K562 (cell line): ENCODE results near the gene FTH1. TPM values are rescaled to one million over a fixed set of nuclear protein-coding genes. Genes with fewer than 3 reads are reported as not detected.

Source experiments
- ERF ChIP-seq: fragments of 450-650 bp; formaldehyde crosslinking; IDR thresholded peaks from 2 replicates; pipeline ENCODE4 v1.4.0; 2020; ENCODE audit warnings: mild to moderate bottlenecking, mixed read lengths
- ESRRA ChIP-seq: fragments of 450-650 bp; IDR thresholded peaks from 2 replicates; pipeline ENCODE4 v1.6.1; 2014; ENCODE audit warnings: low read depth, mild to moderate bottlenecking, moderate library complexity, borderline replicate concordance
- EZH2 ChIP-seq: IDR thresholded peaks from 2 replicates; pipeline ENCODE4 v1.6.1; 2012; ENCODE audit warnings: low read depth, mild to moderate bottlenecking, inconsistent platforms, low read length, borderline replicate concordance
- FOXK2 ChIP-seq, 2 experiments: fragments of 450-650 bp; IDR thresholded peaks in 1 of 2; conservative IDR thresholded peaks in 1 of 2; 2 replicates each; pipeline ENCODE4 v1.6.1; 2016; ENCODE audit warnings: low read depth in 2 of 2, mild to moderate bottlenecking in 1 of 2
- KAT8 ChIP-seq: fragments of 450-650 bp; IDR thresholded peaks from 2 replicates; pipeline ENCODE4 v1.6.1; 2016; ENCODE audit warnings: low read depth, mild to moderate bottlenecking
- KHSRP ChIP-seq: fragments of 450-650 bp; IDR thresholded peaks from 2 replicates; pipeline ENCODE4 v1.6.1; 2017
- NBN ChIP-seq: fragments of 450-650 bp; IDR thresholded peaks from 2 replicates; pipeline ENCODE4 v1.6.1; 2016; ENCODE audit warnings: low read depth, mild to moderate bottlenecking
- NONO ChIP-seq, 2 experiments: fragments of 200-400 bp in 1 of 2; fragments of 450-650 bp in 1 of 2; formaldehyde crosslinking in 1 of 2; IDR thresholded peaks; 2 replicates each; pipeline ENCODE4 v1.6.1; 2017; ENCODE audit warnings: low read depth in 2 of 2, mild to moderate bottlenecking in 2 of 2, moderate library complexity in 2 of 2, low read length in 1 of 2
- RUNX1 ChIP-seq: sonication (generic); IDR thresholded peaks from 2 replicates; pipeline ENCODE4 v1.6.1; 2016; ENCODE audit warnings: antibody characterized with exemption, low read depth
- SMAD3 ChIP-seq: fragments of 450-650 bp; formaldehyde crosslinking; conservative IDR thresholded peaks from 2 replicates; pipeline ENCODE4 v1.4.0; 2020; ENCODE audit warnings: mild to moderate bottlenecking
- TARDBP ChIP-seq: fragments of 450-650 bp; IDR thresholded peaks from 2 replicates; pipeline ENCODE4 v1.6.1; 2016
- ZNF347 ChIP-seq: fragments of 450-650 bp; formaldehyde crosslinking; IDR thresholded peaks from 2 replicates; pipeline ENCODE4 v1.4.0; 2020; ENCODE audit warnings: low read depth, mild to moderate bottlenecking, moderate library complexity
- ZNF551 ChIP-seq: fragments of 250-450 bp; sonication (Bioruptor Pico); IDR thresholded peaks from 2 replicates; pipeline ENCODE4 v1.5.0; 2021; ENCODE audit warnings: mild to moderate bottlenecking, moderate library complexity
- ZNF57 ChIP-seq: fragments of 450-650 bp; formaldehyde crosslinking; IDR thresholded peaks from 2 replicates; pipeline ENCODE4 v1.4.0; 2020; ENCODE audit warnings: mild to moderate bottlenecking, moderate library complexity
- polyA plus RNA-seq, 8 experiments: library from polyadenylated mRNA; depleted of rRNA in 4 of 8; stranded (reverse) in 5 of 8; unstranded in 3 of 8; fragments of >200 nt; fragmentation: Nextera tagmentation in 2 of 8; fragmentation: Illumina TruSeq in 1 of 8; extraction: Ambion mirVana in 2 of 8; extraction: Trizol in 1 of 8; gene quantifications; 2 replicates each; pipeline versions ENCODE4 v1.2.1 to v1.2.3, GENCODE V29; 2011 to 2014; ENCODE audit warnings: inconsistent platforms in 1 of 8, missing spikeins in 1 of 8
- total RNA-seq, 7 experiments: library from RNA; depleted of rRNA in 6 of 7; stranded (reverse); fragments of >200 nt in 6 of 7; fragmentation: Illumina TruSeq in 2 of 7; extraction: Trizol in 2 of 7; gene quantifications; 2 replicates each; pipeline versions ENCODE4 v1.2.1 to v1.2.3, GENCODE V29; 2011 to 2021; ENCODE audit warnings: low replicate concordance in 1 of 7
- TF ChIP-seq, protein P1 (sequence below): fragments of 250-450 bp; sonication (Bioruptor Pico); IDR thresholded peaks from 2 replicates; pipeline ENCODE4 v1.5.0; 2021; ENCODE audit warnings: mild to moderate bottlenecking, moderate library complexity
- TF ChIP-seq, protein P2 (sequence below): fragments of 250-450 bp; sonication (Bioruptor Pico); IDR thresholded peaks from 2 replicates; pipeline ENCODE4 v1.5.0; 2021; ENCODE audit warnings: mild to moderate bottlenecking, borderline replicate concordance
- TF ChIP-seq, protein P3 (sequence below): fragments of 250-450 bp; sonication (Bioruptor Pico); IDR thresholded peaks from 2 replicates; pipeline ENCODE4 v1.4.0; 2020; ENCODE audit warnings: mild to moderate bottlenecking, moderate library complexity
- TF ChIP-seq, protein P4 (sequence below): fragments of 450-650 bp; formaldehyde crosslinking; IDR thresholded peaks from 2 replicates; pipeline ENCODE4 v1.4.0; 2020; ENCODE audit warnings: mild to moderate bottlenecking, moderate library complexity
- TF ChIP-seq, protein P5 (sequence below): fragments of 450-650 bp; IDR thresholded peaks from 2 replicates; pipeline ENCODE4 v1.6.1; 2016; ENCODE audit warnings: low read depth, mild to moderate bottlenecking, moderate library complexity

FTH1 gene
- total and polyA plus RNA-seq, 9 of the 15 experiments (the other 6 are each of a cell fraction or from before 2014, with no cell fraction given) = 370 to 3,146 (median 802) TPM

DNA sequence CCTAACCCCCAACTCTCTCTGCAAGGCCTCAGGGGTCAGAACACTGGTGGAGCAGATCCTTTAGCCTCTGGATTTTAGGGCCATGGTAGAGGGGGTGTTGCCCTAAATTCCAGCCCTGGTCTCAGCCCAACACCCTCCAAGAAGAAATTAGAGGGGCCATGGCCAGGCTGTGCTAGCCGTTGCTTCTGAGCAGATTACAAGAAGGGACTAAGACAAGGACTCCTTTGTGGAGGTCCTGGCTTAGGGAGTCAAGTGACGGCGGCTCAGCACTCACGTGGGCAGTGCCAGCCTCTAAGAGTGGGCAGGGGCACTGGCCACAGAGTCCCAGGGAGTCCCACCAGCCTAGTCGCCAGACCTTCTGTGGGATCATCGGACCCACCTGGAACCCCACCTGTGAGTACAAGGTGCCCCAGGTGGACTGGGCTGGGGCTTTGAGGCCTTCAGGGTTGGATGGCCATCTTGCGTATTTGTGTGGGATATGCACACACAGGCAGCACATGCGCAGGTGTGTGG lies 17.3 kb downstream of the FTH1 start, which contains the start of gene BEST1 (continued):
- TF ChIP-seq, protein P1, sequence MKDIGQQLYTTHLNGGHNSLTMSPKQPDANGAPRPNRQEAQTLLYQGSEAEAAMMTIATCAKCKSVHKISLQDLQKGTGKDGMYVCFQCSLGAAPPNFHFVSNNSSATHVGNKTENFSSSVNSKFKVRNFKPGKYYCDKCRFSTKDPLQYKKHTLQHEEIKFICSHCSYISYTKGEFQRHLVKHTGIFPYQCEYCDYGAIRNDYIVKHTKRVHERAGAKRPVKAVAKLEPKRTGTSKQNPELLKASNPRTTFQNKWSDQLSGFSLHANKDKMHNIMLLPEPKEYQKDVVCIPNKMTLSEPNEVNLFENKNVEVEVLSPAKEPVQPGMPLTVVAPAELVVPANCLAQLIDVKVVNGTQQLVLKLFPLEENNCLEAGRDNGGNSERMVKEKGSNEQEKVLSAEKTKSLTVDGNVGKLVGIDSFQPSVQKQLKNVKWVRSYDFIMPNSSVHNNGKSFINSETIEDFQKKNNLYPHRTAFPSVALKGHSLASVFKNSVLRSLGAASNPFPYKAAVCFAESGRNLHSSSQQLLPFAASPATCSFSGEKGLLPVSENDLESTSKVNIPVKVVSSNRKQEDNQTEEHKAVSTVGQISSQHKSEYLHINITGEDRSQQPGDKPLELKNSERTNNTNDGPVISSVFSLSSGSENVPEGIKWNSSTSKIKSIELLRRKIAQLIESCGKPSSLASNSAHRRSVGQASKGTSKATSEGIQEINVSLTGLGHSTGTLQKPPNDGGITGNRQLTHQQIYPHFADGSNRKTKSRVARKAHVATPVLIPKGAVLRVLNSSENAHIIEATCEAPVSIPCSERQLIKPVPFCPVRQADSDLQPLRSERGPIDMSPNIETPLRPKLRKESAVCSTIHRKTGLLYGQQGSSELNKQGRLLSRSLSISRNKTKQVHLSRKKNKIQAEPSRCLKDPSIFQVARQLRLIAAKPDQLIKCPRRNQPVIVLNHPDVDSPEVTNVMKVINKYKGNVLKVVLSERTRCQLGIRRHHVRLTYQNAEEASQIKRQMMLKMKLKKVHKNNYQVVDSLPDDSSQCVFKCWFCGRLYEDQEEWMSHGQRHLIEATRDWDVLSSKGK (CRISPR knock-in tag) = no peak
- TF ChIP-seq, protein P2, sequence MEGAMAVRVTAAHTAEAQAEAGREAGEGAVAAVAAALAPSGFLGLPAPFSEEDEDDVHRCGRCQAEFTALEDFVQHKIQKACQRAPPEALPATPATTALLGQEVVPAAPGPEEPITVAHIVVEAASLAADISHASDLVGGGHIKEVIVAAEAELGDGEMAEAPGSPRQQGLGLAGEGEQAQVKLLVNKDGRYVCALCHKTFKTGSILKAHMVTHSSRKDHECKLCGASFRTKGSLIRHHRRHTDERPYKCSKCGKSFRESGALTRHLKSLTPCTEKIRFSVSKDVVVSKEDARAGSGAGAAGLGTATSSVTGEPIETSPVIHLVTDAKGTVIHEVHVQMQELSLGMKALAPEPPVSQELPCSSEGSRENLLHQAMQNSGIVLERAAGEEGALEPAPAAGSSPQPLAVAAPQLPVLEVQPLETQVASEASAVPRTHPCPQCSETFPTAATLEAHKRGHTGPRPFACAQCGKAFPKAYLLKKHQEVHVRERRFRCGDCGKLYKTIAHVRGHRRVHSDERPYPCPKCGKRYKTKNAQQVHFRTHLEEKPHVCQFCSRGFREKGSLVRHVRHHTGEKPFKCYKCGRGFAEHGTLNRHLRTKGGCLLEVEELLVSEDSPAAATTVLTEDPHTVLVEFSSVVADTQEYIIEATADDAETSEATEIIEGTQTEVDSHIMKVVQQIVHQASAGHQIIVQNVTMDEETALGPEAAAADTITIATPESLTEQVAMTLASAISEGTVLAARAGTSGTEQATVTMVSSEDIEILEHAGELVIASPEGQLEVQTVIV (CRISPR knock-in tag) = no peak
- TF ChIP-seq, protein P3, sequence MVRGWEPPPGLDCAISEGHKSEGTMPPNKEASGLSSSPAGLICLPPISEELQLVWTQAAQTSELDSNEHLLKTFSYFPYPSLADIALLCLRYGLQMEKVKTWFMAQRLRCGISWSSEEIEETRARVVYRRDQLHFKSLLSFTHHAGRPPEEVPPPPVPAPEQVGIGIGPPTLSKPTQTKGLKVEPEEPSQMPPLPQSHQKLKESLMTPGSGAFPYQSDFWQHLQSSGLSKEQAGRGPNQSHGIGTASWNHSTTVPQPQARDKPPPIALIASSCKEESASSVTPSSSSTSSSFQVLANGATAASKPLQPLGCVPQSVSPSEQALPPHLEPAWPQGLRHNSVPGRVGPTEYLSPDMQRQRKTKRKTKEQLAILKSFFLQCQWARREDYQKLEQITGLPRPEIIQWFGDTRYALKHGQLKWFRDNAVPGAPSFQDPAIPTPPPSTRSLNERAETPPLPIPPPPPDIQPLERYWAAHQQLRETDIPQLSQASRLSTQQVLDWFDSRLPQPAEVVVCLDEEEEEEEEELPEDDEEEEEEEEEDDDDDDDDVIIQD (CRISPR knock-in tag) = 0 out of 2 replicates have a peak, but pooled peaks have one; percentile 18
- no peak for TF ChIP-seq ZNF347 (CRISPR knock-in tag)
- no peak for TF ChIP-seq RUNX1
- TF ChIP-seq NONO (IDR thresholded peaks at IDR 0.05; ENCODE audit: low read depth in 2 of 2, low read length in 1 of 2) = no peak
- no peak for TF ChIP-seq ZNF551 (CRISPR knock-in tag)
- TF ChIP-seq ERF (CRISPR knock-in tag) = no peak
- TF ChIP-seq TARDBP = no peak
- no peak for TF ChIP-seq NBN
- no peak for TF ChIP-seq KAT8
- no peak for TF ChIP-seq KHSRP
- TF ChIP-seq, protein P4, sequence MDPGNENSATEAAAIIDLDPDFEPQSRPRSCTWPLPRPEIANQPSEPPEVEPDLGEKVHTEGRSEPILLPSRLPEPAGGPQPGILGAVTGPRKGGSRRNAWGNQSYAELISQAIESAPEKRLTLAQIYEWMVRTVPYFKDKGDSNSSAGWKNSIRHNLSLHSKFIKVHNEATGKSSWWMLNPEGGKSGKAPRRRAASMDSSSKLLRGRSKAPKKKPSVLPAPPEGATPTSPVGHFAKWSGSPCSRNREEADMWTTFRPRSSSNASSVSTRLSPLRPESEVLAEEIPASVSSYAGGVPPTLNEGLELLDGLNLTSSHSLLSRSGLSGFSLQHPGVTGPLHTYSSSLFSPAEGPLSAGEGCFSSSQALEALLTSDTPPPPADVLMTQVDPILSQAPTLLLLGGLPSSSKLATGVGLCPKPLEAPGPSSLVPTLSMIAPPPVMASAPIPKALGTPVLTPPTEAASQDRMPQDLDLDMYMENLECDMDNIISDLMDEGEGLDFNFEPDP (CRISPR knock-in tag) = 0 out of 2 replicates have a peak, but pooled peaks have one; percentile 65
- no peak for TF ChIP-seq ZNF57 (CRISPR knock-in tag)
- TF ChIP-seq EZH2 = no peak
- no peak for TF ChIP-seq FOXK2 (conservative IDR thresholded peaks at IDR 0.05 in 1 of 2, IDR thresholded peaks at IDR 0.05 in 1 of 2; ENCODE audit: low read depth in 2 of 2)
- TF ChIP-seq, protein P5, sequence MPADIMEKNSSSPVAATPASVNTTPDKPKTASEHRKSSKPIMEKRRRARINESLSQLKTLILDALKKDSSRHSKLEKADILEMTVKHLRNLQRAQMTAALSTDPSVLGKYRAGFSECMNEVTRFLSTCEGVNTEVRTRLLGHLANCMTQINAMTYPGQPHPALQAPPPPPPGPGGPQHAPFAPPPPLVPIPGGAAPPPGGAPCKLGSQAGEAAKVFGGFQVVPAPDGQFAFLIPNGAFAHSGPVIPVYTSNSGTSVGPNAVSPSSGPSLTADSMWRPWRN = no peak
- TF ChIP-seq ESRRA = no peak
- 0 out of 2 replicates have a peak, but pooled peaks have one; percentile 34 for TF ChIP-seq SMAD3 (CRISPR knock-in tag)
